ENCODE measurements around the gene DAZL. TPM values are rescaled to one million over a fixed set of nuclear protein-coding genes. Genes with fewer than 3 reads are reported as not detected.

Gene DAZL
- total RNA-seq, 2 donors from 2014 or later, result not detected

DNA sequence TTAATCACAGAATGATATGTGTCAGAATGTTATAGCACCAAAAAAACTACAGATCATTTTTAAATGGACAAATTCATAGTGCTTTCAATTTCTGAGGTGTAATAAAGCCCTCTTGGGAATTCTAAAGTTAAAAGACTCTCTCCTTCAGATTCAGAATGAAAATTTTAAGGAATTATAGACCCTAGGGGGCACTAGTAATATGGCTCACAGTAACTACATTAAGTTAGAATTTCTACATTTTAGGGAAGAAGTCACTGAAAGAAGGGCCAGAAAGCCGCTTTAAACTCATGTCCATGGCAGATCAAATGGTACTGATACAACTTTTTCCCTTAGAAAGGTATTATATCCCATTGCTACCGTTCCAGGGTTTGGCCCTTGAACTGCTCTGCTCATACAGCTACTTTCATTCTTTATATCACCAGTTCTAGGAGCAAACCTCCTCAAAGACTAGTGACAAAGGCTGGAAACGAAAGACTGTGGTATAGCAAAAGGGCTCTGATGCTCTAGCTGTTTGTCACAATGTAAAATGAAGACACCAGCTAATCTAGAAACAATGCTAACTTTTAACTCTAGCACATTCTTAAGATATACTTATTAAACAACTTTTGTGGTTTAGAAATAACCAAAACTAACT, 18.1 kb downstream of the DAZL start:
- peaks cover 24% of the 10 kb centered on the region for H3K27me3 Mint-ChIP-seq (ENCODE audit: low read depth)
- peaks cover 18% of the 10 kb centered on the region for H3K4me1 Mint-ChIP-seq (ENCODE audit: low read depth)
- no peak overlapping the region for H3K27ac Mint-ChIP-seq
- H3K9me3 Mint-ChIP-seq, result no peaks in the 10 kb centered on the region
- H3K4me3 Mint-ChIP-seq, result no peak overlapping the region
- ATAC-seq (replicated peaks in 1 of 2) (peak; percentile 39 to 58), DNase-seq (no peak)
- no peaks in the 10 kb centered on the region for H3K36me3 Mint-ChIP-seq (ENCODE audit: insufficient read depth in 2 of 2)

DNA sequence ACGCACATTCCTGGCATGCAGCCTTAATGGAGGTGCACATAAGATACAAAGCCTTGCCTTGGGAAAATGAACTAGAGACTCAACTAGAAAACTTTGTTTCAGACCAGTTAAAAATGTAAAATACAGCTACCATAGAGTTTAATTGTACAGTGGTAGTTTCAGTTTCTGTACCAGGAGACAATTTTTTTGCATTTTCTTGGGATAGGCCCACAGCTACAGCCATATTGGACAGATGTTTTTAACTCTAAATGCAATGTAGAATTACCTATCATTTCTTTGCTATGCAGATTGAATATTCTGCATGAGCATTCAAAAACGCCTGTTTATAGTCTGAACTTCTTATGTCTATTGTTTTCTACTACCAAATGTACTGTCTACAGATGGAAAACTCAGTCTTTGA, 20.3 kb downstream of the DAZL start:
- ATAC-seq (replicated peaks in 1 of 2) (no peak), DNase-seq (no peak)
- Mint-ChIP-seq H3K27me3 (ENCODE audit: low read depth) (peaks cover 20% of the 10 kb centered on the region), H3K4me3 (no peak overlapping the region), H3K27ac (no peak overlapping the region), H3K4me1 (ENCODE audit: low read depth) (peaks cover 11% of the 10 kb centered on the region), H3K36me3 (ENCODE audit: insufficient read depth in 2 of 2) (no peaks in the 10 kb centered on the region), H3K9me3 (peaks cover 0 to 3% of the 10 kb centered on the region in 2 donors)

DNA sequence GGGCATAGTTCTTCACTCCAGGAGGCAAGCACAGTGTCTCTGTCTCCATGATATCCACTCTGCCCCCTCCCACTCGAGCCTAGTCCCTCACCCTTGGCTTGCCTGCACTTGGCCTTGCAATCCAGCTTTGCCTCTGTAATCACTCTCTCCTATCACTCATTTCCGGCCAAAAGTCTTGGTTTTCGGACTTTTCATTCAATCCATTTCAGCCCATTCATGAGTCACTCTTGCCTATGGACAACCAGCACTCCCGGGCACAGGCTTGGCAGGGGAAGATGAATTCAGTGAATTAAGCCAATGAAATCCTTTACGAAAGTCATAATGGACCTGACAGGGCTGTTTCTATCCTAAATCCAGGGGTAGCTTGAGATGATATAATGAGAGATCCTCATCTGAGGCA, 21.7 kb downstream of the DAZL start:
- no peak overlapping the region for H3K4me3 Mint-ChIP-seq
- no peaks in the 10 kb centered on the region for H3K4me1 Mint-ChIP-seq (ENCODE audit: low read depth)
- no peaks in the 10 kb centered on the region for H3K36me3 Mint-ChIP-seq (ENCODE audit: insufficient read depth in 2 of 2)
- no peak overlapping the region for H3K27ac Mint-ChIP-seq
- peaks cover 0 to 3% of the 10 kb centered on the region in 2 donors for H3K9me3 Mint-ChIP-seq
- peaks cover 20% of the 10 kb centered on the region for H3K27me3 Mint-ChIP-seq (ENCODE audit: low read depth)
- no peak for ATAC-seq (replicated peaks in 1 of 2)
- no peak for DNase-seq

DNA sequence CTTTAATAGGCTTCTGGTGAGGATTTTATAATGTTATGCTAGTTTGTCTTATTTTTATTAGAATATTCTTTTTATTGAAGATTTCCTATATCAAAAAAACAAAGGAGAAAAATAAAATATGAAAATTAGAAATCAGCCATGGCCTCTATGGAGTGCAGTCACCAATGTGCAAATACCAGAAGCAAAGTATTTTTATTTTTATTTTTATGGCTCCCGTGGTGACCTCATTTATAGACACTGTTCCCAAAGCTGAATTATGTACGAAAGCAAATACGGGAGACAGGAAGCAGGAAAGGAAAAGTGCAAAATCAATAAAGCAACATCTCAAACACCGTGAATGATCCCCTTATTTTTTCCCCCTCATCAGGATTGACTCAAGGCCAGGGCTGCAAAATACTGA, 35.1 kb downstream of the DAZL start:
- ATAC-seq (replicated peaks in 1 of 2) (no peak), DNase-seq (no peak)
- no peaks in the 10 kb centered on the region for H3K4me1 Mint-ChIP-seq (ENCODE audit: low read depth)
- H3K27ac Mint-ChIP-seq, result no peak overlapping the region
- peaks cover 1 to 5% of the 10 kb centered on the region in 2 donors for H3K9me3 Mint-ChIP-seq
- peaks cover 23% of the 10 kb centered on the region for H3K27me3 Mint-ChIP-seq (ENCODE audit: low read depth)
- H3K4me3 Mint-ChIP-seq, result no peak overlapping the region
- peaks cover 4% of the 10 kb centered on the region in 2 donors for H3K36me3 Mint-ChIP-seq (ENCODE audit: insufficient read depth in 2 of 2)

DNA sequence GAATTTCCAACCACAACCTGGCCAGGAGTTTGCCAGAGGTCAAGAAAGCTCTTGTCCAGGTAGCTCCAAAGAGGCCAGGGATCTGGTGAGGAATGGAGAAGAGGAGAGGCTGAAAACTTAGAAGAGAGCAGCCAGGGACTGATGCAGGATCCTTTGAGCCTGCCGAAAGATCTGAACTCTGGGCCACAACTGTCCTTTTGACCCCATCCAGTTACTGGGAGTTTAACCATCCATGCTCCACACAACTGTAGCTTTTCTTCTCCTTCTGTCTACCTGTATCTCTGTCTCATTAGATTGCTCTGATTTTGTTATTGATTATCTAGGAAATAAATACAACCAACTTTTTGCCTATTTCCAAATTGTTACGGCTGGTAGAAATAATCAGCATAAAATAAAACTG, 36.7 kb downstream of the DAZL start:
- H3K4me3 Mint-ChIP-seq, result no peak overlapping the region
- ATAC-seq (replicated peaks in 1 of 2) (no peak), DNase-seq (no peak)
- H3K9me3 Mint-ChIP-seq, result peaks cover 1 to 5% of the 10 kb centered on the region in 2 donors
- no peak overlapping the region for H3K27ac Mint-ChIP-seq
- H3K36me3 Mint-ChIP-seq (ENCODE audit: insufficient read depth in 2 of 2), result peaks cover 4% of the 10 kb centered on the region in 2 donors
- peaks cover 28% of the 10 kb centered on the region for H3K27me3 Mint-ChIP-seq (ENCODE audit: low read depth)
- no peaks in the 10 kb centered on the region for H3K4me1 Mint-ChIP-seq (ENCODE audit: low read depth)

DNA sequence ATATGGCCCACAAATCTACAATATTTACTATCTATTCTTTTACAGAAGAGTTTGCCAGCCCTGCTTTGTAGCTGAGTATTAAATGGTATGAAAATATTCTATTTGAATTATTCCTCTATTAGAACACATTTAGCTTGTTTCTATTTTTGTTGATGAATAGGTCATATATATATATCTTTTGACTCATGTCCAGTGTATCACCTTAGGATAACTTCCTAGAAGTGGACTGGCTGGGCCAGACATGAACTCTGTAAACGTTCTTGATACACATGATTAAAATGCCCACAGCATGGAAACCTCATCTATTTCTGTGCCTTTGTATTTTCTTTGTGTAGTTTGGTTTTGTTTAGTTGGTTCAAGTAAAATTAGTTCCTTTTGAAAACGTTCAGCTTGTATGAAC, 37.1 kb downstream of the DAZL start:
- DNase-seq (no peak), ATAC-seq (replicated peaks in 1 of 2) (no peak)
- peaks cover 4 to 6% of the 10 kb centered on the region in 2 donors for H3K36me3 Mint-ChIP-seq (ENCODE audit: insufficient read depth in 2 of 2)
- no peak overlapping the region for H3K4me3 Mint-ChIP-seq
- no peak overlapping the region for H3K27ac Mint-ChIP-seq
- no peaks in the 10 kb centered on the region for H3K4me1 Mint-ChIP-seq (ENCODE audit: low read depth)
- H3K27me3 Mint-ChIP-seq (ENCODE audit: low read depth), result peaks cover 26% of the 10 kb centered on the region
- peaks cover 1 to 5% of the 10 kb centered on the region in 2 donors for H3K9me3 Mint-ChIP-seq

DNA sequence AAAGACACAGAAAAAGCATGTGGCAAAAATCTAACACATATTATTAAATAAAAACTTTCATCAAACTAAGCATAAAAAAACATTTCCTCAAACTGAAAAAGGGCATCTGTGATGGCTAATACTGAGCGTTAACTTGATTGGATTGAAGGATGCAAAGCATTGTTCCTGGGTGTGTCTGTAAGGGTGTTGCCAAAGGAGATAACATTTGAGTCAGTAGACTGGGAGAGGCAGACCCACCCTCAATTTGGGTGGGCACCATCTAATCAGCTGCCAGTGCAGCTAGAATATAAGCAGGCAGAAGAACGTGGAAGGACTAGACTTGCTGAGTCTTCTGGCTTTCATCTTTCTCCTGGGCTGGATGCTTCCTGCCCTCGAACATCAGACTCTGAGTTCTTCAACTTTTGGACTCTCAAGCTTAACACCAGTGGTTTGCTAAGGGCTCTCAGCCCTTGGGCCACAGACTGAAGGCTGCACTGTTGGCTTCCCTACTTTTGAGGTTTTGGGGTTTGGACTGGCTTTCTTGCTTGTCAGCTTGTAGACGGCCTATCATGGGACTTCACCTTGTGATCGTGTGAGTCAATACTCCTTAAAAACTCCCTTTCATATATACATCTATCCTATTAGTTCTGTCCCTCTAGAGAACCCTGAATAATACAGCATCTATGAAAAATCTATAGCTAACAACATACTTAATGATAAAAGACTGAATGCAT, 45.4 kb downstream of the DAZL start:
- Mint-ChIP-seq H3K36me3 (ENCODE audit: insufficient read depth in 2 of 2) (peaks cover 0 to 6% of the 10 kb centered on the region in 2 donors), H3K4me1 (ENCODE audit: low read depth) (no peaks in the 10 kb centered on the region), H3K27me3 (ENCODE audit: low read depth) (peaks cover 25% of the 10 kb centered on the region), H3K9me3 (no peaks in the 10 kb centered on the region), H3K4me3 (no peak overlapping the region), H3K27ac (no peak overlapping the region)
- ATAC-seq (replicated peaks in 1 of 2) (no peak), DNase-seq (no peak)

DNA sequence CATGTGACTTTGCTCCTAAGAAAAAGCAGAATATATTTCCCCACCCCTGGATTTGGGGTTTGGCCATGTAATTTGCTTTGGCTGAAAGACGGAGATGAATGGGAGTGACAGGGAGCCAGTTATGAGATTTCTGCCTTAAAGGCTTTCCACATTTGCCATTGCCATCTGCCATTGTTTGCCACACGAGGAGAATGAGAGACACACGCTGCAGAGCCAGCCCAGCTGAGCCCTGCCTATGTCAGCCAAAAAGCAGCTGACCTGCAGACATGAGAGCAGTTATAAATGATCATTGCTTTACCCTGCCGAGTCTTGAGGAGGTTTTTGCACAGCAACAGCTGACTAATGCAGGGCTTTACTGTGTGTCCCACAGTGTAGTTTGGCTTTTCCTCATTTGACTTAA, 51.1 kb downstream of the DAZL start:
- Mint-ChIP-seq H3K4me3 (no peak overlapping the region), H3K4me1 (ENCODE audit: low read depth) (peaks cover 19% of the 10 kb centered on the region)

DNA sequence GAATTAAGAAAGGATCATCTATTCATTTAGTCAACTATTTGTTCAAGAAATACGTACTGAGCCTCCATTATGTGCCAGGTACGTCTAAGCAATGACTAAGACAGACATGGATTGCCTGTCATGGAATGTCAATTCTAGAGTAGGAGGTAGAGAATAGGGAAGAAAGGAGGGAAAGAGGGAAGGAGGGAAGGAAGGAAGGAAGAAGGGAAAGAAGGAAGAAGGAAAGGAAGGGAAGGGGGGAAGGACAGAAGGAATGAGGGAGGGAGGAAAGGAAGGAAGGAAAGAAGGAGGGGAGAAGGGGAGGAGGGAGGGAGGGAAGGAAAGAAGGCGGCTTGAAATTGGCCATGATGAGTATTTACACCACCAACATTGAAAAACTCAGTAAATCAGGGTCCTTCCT, 52.5 kb downstream of the DAZL start:
- Mint-ChIP-seq H3K27me3 (ENCODE audit: low read depth) (peaks cover 17% of the 10 kb centered on the region), H3K4me3 (no peak overlapping the region), H3K4me1 (ENCODE audit: low read depth) (peaks cover 19% of the 10 kb centered on the region), H3K36me3 (ENCODE audit: insufficient read depth in 2 of 2) (peaks cover 0 to 2% of the 10 kb centered on the region in 2 donors), H3K27ac (no peak overlapping the region), H3K9me3 (peaks cover 0 to 2% of the 10 kb centered on the region in 2 donors)
- DNase-seq (no peak), ATAC-seq (replicated peaks in 1 of 2) (no peak)

More for the DNA sequence above, 51.1 kb downstream of the DAZL start:
- Mint-ChIP-seq H3K9me3 (peaks cover 0 to 2% of the 10 kb centered on the region in 2 donors), H3K27me3 (ENCODE audit: low read depth) (peaks cover 24% of the 10 kb centered on the region), H3K27ac (no peak overlapping the region), H3K36me3 (ENCODE audit: insufficient read depth in 2 of 2) (peaks cover 0 to 2% of the 10 kb centered on the region in 2 donors)
- DNase-seq (no peak), ATAC-seq (replicated peaks in 1 of 2) (no peak)

DNA sequence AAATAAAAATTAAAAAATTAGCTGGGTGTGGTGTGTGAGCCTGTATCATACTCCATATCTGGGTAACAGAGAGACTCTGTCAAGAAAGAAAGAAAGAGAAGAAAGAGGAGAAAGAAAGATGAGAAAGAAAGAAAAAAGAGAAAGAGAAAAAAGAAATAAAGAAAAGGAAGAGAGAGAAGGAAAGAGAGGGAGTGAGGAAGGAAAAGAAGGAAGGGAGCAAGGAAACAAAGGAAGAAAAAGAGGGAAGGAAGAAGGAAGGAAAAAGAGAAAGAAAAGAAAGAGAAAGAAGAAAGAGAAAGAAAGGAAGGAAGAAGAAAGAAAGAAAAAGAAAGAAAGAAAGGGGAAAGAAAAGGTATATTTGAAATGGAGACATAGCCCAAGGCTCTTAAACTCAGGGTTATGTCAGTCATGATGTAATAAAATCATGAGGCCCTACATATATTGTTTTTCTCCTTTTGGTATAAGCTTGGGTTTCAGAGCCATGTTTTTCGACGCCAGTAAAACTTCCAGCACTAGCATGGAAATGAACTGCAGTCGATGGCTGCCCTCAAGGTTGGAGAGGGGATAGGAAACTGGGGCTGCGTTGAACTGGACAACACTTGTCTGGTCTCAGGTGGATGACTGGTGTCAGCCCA, 53.8 kb downstream of the DAZL start:
- no peak for ATAC-seq (replicated peaks in 1 of 2)
- Mint-ChIP-seq H3K36me3 (ENCODE audit: insufficient read depth in 2 of 2) (peaks cover 0 to 2% of the 10 kb centered on the region in 2 donors), H3K27ac (peak overlapping the region; percentile 97), H3K4me1 (ENCODE audit: low read depth) (peaks cover 25% of the 10 kb centered on the region), H3K9me3 (peaks cover 0 to 2% of the 10 kb centered on the region in 2 donors), H3K27me3 (ENCODE audit: low read depth) (peaks cover 16% of the 10 kb centered on the region), H3K4me3 (no peak overlapping the region)
- DNase-seq, result no peak

DNA sequence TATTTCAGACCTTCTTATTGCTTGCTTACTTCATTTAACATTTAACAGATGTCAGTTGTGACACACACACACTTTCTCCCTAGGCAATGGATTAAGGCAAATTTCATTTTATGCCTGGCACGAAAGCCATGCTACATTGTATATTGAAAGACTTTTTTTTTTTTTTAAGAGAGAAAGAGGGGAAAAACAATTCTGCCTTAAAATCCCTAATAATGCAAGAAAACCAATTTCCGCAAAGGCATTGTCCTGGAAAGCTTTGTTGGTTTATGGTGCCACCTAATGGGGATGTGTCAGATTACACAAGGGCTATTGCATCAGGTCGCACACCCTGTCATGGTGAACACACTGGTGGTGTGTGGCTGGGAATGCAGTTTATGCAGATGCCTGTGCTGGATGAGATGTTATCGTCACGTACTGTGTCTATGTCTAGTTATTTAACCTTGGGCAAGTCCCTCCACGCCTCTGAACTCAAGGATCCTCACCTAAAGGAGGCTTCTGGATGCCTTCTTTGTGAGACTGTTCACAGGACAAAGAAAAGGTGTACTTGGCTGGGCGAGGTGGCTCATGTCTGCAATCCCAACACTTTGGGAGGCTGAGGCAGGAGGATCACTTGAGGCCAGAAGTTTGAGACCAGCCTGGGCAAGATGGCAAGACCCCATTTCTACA, 54.4 kb downstream of the DAZL start:
- Mint-ChIP-seq H3K27me3 (ENCODE audit: low read depth) (peaks cover 16% of the 10 kb centered on the region), H3K36me3 (ENCODE audit: insufficient read depth in 2 of 2) (peaks cover 0 to 2% of the 10 kb centered on the region in 2 donors), H3K4me3 (peak overlapping the region; percentile 26 to 48), H3K9me3 (peaks cover 0 to 2% of the 10 kb centered on the region in 2 donors), H3K4me1 (ENCODE audit: low read depth) (peaks cover 26% of the 10 kb centered on the region), H3K27ac (peak overlapping the region; percentile 97)
- ATAC-seq (replicated peaks in 1 of 2) (peak; percentile 98 to 100), DNase-seq (peak; percentile 77 to 85)

DNA sequence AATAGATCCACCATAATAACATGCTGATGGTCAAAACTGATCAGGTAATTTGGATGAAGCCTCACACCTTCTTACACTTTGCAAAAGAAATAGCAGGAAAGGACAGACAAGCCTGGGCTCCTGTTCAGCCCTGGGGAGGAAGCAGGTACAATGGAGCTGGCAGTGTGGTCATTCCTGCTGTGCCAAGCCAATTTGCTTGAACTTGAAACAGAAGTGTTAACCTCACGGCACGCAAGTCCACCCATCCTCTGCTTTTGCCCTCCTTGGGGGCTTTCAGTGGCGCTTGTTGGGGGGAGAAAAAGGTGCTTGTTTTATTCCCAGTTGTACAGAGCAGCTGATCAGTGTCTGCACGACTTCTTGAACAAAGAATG, 54.9 kb downstream of the DAZL start:
- H3K27ac Mint-ChIP-seq, result no peak overlapping the region
- ATAC-seq (replicated peaks in 1 of 2) (peak in 1 of 2 donors; percentile 4), DNase-seq (no peak)
- peaks cover 26% of the 10 kb centered on the region for H3K4me1 Mint-ChIP-seq (ENCODE audit: low read depth)
- H3K36me3 Mint-ChIP-seq (ENCODE audit: insufficient read depth in 2 of 2), result peaks cover 0 to 2% of the 10 kb centered on the region in 2 donors
- H3K9me3 Mint-ChIP-seq, result peaks cover 0 to 2% of the 10 kb centered on the region in 2 donors
- peaks cover 16% of the 10 kb centered on the region for H3K27me3 Mint-ChIP-seq (ENCODE audit: low read depth)
- no peak overlapping the region for H3K4me3 Mint-ChIP-seq

DNA sequence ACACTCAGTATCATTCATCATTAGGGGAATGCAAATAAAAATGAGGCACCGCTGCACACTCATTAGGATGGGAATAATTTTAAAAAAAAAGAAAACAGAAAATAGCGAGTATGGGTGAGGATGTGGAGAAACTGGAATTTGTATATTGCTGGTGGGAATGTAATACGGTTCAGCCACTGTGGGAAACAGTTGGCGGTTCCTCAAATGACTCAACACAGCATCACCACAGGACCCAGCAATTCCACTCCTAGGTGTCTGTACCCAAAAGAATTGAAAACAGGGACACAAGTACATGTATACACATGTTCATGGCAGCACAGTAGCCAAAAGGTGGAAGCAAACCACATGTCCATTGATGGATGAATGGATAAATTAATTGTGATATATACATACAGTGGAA, 56.5 kb downstream of the DAZL start:
- H3K9me3 Mint-ChIP-seq, result peaks cover 0 to under 1% of the 10 kb centered on the region in 2 donors
- H3K4me1 Mint-ChIP-seq (ENCODE audit: low read depth), result peaks cover 26% of the 10 kb centered on the region
- no peak overlapping the region for H3K4me3 Mint-ChIP-seq
- peaks cover 16% of the 10 kb centered on the region for H3K27me3 Mint-ChIP-seq (ENCODE audit: low read depth)
- H3K36me3 Mint-ChIP-seq (ENCODE audit: insufficient read depth in 2 of 2), result peaks cover 0 to under 1% of the 10 kb centered on the region in 2 donors
- no peak for ATAC-seq (replicated peaks in 1 of 2)
- no peak for DNase-seq
- H3K27ac Mint-ChIP-seq, result peak overlapping the region; percentile 24

Measured in activated T-cell treated with anti-CD3 and anti-CD28 coated beads, Interleukin-2, amount 50 U/mL, for 72 hours (primary cell).